ENCODE data around the gene BEX5. TPM values are rescaled to one million over a fixed set of nuclear protein-coding genes. Genes with fewer than 3 reads are reported as not detected.

The BEX5 gene
- total and polyA plus RNA-seq, 2 of the 8 experiments (the other 6 are each of a cell fraction or from before 2014, with no cell fraction given): 0.15 to 9.9 TPM

GRCh38 chrX:102154900-102155805 lies 624 bp downstream of the BEX5 start (continued):
- TF ChIP-seq CHD7 (IDR thresholded peaks at IDR 0.05; ENCODE audit: insufficient replicate concordance, low read length): no peak
- TF ChIP-seq CBX8 (IDR thresholded peaks at IDR 0.05; ENCODE audit: borderline replicate concordance, low read depth, low read length): no peak
- no peak for TF ChIP-seq JUN (IDR thresholded peaks at IDR 0.05; ENCODE audit: low read depth, low read length)

All from H1 (cell line).